ENCODE results near the gene IQSEC1. TPM values are rescaled to one million over a fixed set of nuclear protein-coding genes. Genes with fewer than 3 reads are reported as not detected.

The IQSEC1 gene
- polyA plus RNA-seq, 2 of the 4 experiments (the other 2 are of a cell fraction) = 3.7 to 10.7 TPM

DNA sequence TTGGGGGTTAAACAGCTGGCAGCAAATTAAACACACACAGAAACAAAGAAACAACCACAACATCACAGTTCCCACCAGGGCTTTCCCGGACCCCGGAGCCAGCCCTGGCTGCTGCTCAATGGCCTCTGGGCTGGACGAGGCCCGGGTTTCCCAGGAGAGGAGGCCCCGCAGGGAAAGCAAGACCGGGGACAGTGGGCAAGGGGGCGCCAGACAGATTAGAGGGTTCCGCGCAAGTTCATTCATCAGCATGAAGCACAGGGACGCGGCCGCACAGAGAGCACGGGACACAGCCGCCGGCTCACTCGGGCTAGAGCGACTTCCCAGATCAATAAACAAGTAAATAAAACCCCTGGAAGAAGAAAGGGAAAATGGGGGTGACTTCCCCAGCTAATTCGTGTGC lies 165.5 kb downstream of the IQSEC1 start:
- ChIA-PET POLR2A (no interaction called here), CTCF (interaction anchor here (1.1 to 2.7 kb wide), 3 partner anchors 12 to 17 kb away, joined by 4 to 16 read pairs (median 6); no protein-coding TSS in a partner anchor)
- ATAC-seq = no peak
- no peak overlapping the region for H3K4me2 ChIP-seq
- no peak overlapping the region for H3K27ac ChIP-seq
- no peak for DNase-seq (ENCODE audit: low read depth in 1 of 2, low spot score in 1 of 2)
- no peak for TF ChIP-seq RFX5 (IDR thresholded peaks at IDR 0.05)
- H3K4me3 ChIP-seq = no peak overlapping the region
- WGBS (ENCODE audit: missing lambda C conversion rate) = 90% methylated on average over 18 of the region's 18 CpGs
- no peaks in the 10 kb centered on the region for H3K4me1 ChIP-seq
- no peaks in the 10 kb centered on the region for H3K9me3 ChIP-seq
- no peak for FAIRE-seq

- ChIA-PET CTCF (interaction anchor here (1.2 to 2.7 kb wide), 2 partner anchors 12 to 16 kb away, joined by 6 to 16 read pairs; no protein-coding TSS in a partner anchor), POLR2A (no interaction called here)
- no peak overlapping the region for H3K4me3 ChIP-seq
- no peaks in the 10 kb centered on the region for H3K9me3 ChIP-seq
- TF ChIP-seq, protein P1, sequence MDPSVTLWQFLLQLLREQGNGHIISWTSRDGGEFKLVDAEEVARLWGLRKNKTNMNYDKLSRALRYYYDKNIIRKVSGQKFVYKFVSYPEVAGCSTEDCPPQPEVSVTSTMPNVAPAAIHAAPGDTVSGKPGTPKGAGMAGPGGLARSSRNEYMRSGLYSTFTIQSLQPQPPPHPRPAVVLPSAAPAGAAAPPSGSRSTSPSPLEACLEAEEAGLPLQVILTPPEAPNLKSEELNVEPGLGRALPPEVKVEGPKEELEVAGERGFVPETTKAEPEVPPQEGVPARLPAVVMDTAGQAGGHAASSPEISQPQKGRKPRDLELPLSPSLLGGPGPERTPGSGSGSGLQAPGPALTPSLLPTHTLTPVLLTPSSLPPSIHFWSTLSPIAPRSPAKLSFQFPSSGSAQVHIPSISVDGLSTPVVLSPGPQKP (IDR thresholded peaks at IDR 0.05; ENCODE audit: low read depth, low read length) = no peak
- TF ChIP-seq MAFK (IDR thresholded peaks at IDR 0.05; ENCODE audit: partially characterized antibody) (no peak), USF2 (IDR thresholded peaks at IDR 0.05) (no peak), MAX (IDR thresholded peaks at IDR 0.05) (no peak), CBX2 (IDR thresholded peaks at IDR 0.05; ENCODE audit: borderline replicate concordance, low read depth) (no peak), MAZ (IDR thresholded peaks at IDR 0.05; ENCODE audit: borderline replicate concordance, low read depth, low read length) (no peak), MYC (IDR thresholded peaks at IDR 0.05; ENCODE audit: borderline replicate concordance, low read length) (no peak), KDM1A (IDR thresholded peaks at IDR 0.05; ENCODE audit: low read depth) (no peak), EHMT2 (IDR thresholded peaks at IDR 0.05; ENCODE audit: low read depth) (no peak), HOXB13 (CRISPR knock-in tag; IDR thresholded peaks at IDR 0.05; ENCODE audit: low read depth) (no peak), RAD21 (conservative IDR thresholded peaks at IDR 0.05 in 1 of 2, IDR thresholded peaks at IDR 0.05 in 1 of 2) (no peak)
- no peak overlapping the region for H3K27ac ChIP-seq
- ATAC-seq (no peak), FAIRE-seq (no peak), DNase-seq (ENCODE audit: low read depth in 1 of 2, low spot score in 1 of 2) (no peak)
- no peaks in the 10 kb centered on the region for H3K4me1 ChIP-seq
- no peak overlapping the region for H3K4me2 ChIP-seq
- WGBS (ENCODE audit: missing lambda C conversion rate) = 89% methylated on average over 15 of the region's 16 CpGs
Observed at GRCh38 chr3:12907296-12907695, 165.9 kb downstream of the IQSEC1 start.

- no peaks in the 10 kb centered on the region for H3K9me3 ChIP-seq
- no peak overlapping the region for H3K4me3 ChIP-seq
- H3K4me2 ChIP-seq = no peak overlapping the region
- WGBS (ENCODE audit: missing lambda C conversion rate) = 71% methylated on average over 5 of the region's 5 CpGs
- POLR2A ChIA-PET = no interaction called here
- H3K27ac ChIP-seq = no peak overlapping the region
- CTCF ChIA-PET = interaction anchor here (2.7 kb wide), 1 partner anchor 15 kb away, joined by 16 read pairs; no protein-coding TSS in a partner anchor
- no peak for DNase-seq (ENCODE audit: low read depth in 1 of 2, low spot score in 1 of 2)
- no peak for ATAC-seq
- FAIRE-seq = no peak
- no peaks in the 10 kb centered on the region for H3K4me1 ChIP-seq
- TF ChIP-seq, protein P2, sequence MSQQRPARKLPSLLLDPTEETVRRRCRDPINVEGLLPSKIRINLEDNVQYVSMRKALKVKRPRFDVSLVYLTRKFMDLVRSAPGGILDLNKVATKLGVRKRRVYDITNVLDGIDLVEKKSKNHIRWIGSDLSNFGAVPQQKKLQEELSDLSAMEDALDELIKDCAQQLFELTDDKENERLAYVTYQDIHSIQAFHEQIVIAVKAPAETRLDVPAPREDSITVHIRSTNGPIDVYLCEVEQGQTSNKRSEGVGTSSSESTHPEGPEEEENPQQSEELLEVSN (IDR thresholded peaks at IDR 0.05; ENCODE audit: borderline replicate concordance, low read depth) = no peak
- TF ChIP-seq FOSB (CRISPR knock-in tag; IDR thresholded peaks at IDR 0.05) (no peak), EP300 (IDR thresholded peaks at IDR 0.05) (no peak), JUNB (IDR thresholded peaks at IDR 0.05) (no peak), RFX5 (IDR thresholded peaks at IDR 0.05) (no peak), BHLHE40 (IDR thresholded peaks at IDR 0.05; ENCODE audit: low read depth, low read length) (no peak), RCOR1 (IDR thresholded peaks at IDR 0.05; ENCODE audit: low read depth, low read length) (no peak), RAD21 (conservative IDR thresholded peaks at IDR 0.05 in 1 of 2, IDR thresholded peaks at IDR 0.05 in 1 of 2) (no peak), CHD2 (IDR thresholded peaks at IDR 0.05; ENCODE audit: low read length, partially characterized antibody) (no peak), HOXA7 (CRISPR knock-in tag; IDR thresholded peaks at IDR 0.05) (no peak), ZNF302 (CRISPR knock-in tag; IDR thresholded peaks at IDR 0.05) (no peak), EHF (CRISPR knock-in tag; IDR thresholded peaks at IDR 0.05) (no peak), MYC (IDR thresholded peaks at IDR 0.05; ENCODE audit: borderline replicate concordance, low read length) (no peak), CBX8 (IDR thresholded peaks at IDR 0.05) (no peak), RNF2 (IDR thresholded peaks at IDR 0.05; ENCODE audit: borderline replicate concordance, low read depth) (no peak)
- TF ChIP-seq, protein P3, sequence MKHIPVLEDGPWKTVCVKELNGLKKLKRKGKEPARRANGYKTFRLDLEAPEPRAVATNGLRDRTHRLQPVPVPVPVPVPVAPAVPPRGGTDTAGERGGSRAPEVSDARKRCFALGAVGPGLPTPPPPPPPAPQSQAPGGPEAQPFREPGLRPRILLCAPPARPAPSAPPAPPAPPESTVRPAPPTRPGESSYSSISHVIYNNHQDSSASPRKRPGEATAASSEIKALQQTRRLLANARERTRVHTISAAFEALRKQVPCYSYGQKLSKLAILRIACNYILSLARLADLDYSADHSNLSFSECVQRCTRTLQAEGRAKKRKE (CRISPR knock-in tag; IDR thresholded peaks at IDR 0.05; ENCODE audit: low read depth) = no peak
- TF ChIP-seq, protein P4, sequence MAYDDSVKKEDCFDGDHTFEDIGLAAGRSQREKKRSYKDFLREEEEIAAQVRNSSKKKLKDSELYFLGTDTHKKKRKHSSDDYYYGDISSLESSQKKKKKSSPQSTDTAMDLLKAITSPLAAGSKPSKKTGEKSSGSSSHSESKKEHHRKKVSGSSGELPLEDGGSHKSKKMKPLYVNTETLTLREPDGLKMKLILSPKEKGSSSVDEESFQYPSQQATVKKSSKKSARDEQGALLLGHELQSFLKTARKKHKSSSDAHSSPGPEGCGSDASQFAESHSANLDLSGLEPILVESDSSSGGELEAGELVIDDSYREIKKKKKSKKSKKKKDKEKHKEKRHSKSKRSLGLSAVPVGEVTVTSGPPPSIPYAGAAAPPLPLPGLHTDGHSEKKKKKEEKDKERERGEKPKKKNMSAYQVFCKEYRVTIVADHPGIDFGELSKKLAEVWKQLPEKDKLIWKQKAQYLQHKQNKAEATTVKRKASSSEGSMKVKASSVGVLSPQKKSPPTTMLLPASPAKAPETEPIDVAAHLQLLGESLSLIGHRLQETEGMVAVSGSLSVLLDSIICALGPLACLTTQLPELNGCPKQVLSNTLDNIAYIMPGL (CRISPR knock-in tag; IDR thresholded peaks at IDR 0.05; ENCODE audit: borderline replicate concordance) = no peak
- TF ChIP-seq, protein P5, sequence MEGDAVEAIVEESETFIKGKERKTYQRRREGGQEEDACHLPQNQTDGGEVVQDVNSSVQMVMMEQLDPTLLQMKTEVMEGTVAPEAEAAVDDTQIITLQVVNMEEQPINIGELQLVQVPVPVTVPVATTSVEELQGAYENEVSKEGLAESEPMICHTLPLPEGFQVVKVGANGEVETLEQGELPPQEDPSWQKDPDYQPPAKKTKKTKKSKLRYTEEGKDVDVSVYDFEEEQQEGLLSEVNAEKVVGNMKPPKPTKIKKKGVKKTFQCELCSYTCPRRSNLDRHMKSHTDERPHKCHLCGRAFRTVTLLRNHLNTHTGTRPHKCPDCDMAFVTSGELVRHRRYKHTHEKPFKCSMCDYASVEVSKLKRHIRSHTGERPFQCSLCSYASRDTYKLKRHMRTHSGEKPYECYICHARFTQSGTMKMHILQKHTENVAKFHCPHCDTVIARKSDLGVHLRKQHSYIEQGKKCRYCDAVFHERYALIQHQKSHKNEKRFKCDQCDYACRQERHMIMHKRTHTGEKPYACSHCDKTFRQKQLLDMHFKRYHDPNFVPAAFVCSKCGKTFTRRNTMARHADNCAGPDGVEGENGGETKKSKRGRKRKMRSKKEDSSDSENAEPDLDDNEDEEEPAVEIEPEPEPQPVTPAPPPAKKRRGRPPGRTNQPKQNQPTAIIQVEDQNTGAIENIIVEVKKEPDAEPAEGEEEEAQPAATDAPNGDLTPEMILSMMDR (IDR thresholded peaks at IDR 0.05) = no peak
Observed at GRCh38 chr3:12906916-12907290, 166.3 kb downstream of the IQSEC1 start.

All from A549 (cell line).